Muscle of leg (tissue), 11 donors: ENCODE measurements around the gene FARS2. TPM values are rescaled to one million over a fixed set of nuclear protein-coding genes. Genes with fewer than 3 reads are reported as not detected.

ENCODE experiments used
- DNase-seq: peaks from one replicate; pipeline ENCODE4 v3.0.0; 2013
- H3K27ac ChIP-seq: one replicate; pipeline ENCODE4 v1.5.1; 2013; ENCODE audit warnings: mild to moderate bottlenecking, low read length, control low read depth
- H3K27me3 ChIP-seq: one replicate; pipeline ENCODE4 v1.6.1; 2013; ENCODE audit warnings: low read length; ENCODE audit not compliant: control insufficient read depth, insufficient read depth
- H3K36me3 ChIP-seq: one replicate; pipeline ENCODE4 v1.6.1; 2013; ENCODE audit warnings: low read length; ENCODE audit not compliant: control insufficient read depth, insufficient read depth
- H3K4me1 ChIP-seq: one replicate; pipeline ENCODE4 v1.6.1; 2013; ENCODE audit warnings: low read length; ENCODE audit not compliant: control insufficient read depth, insufficient read depth
- H3K4me3 ChIP-seq: one replicate; pipeline ENCODE4 v1.5.1; 2013; ENCODE audit warnings: low read length, control low read depth
- H3K9me3 ChIP-seq: replicated peaks from 2 replicates; pipeline ENCODE4 v1.6.1; 2013; ENCODE audit warnings: low read depth, low read length; ENCODE audit not compliant: control insufficient read depth
- WGBS: methylation state at CpG from one replicate; pipeline ENCODE4 v1.1.5; 2013; ENCODE audit warnings: missing lambda C conversion rate; ENCODE audit not compliant: insufficient coverage; 5-methylcytosine and 5-hydroxymethylcytosine counted together
- polyA plus RNA-seq, 8 donors: library from polyadenylated mRNA; unstranded; fragments of 120-200 nt; gene quantifications; one replicate each; pipeline versions ENCODE4 v1.2.1 to v1.2.3, GENCODE V29; 2013; ENCODE audit warnings: inconsistent platforms in 1 of 8, low replicate concordance in 1 of 8; ENCODE audit not compliant: insufficient read length in 8 of 8, insufficient read depth in 1 of 8
- total RNA-seq: library from RNA; stranded (reverse); fragments of 120-200 nt; gene quantifications from one replicate; pipeline ENCODE4 v1.2.4, GENCODE V29; 2013

Gene FARS2
- total and polyA plus RNA-seq, 9 donors, result 9.7 to 16.9 (median 12.4) TPM

DNA sequence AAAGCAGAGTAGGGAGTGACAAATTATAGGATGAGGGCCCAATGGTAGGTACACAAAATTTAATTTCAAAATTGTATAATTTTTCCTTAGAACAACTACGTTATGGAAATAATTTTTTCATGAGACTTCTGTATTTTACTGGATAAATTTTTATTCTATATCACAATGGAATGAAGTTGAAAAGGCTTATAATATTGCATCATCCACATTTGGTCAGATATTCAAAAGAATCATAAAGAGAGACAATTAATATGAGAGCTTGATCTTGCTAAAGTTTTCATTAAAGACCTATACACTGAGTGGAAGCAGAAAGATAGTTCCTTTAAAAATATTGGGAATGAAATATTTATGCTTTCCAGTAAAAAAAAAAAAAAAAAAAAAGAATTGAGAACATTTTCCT lies 242.8 kb downstream of the FARS2 start:
- Histone ChIP-seq H3K4me1 (no peaks in the 10 kb centered on the region), H3K36me3 (no peaks in the 10 kb centered on the region), H3K27me3 (no peaks in the 10 kb centered on the region), H3K4me3 (no peak overlapping the region), H3K9me3 (no peaks in the 10 kb centered on the region), H3K27ac (no peak overlapping the region)
- WGBS, result no CpG with 5 or more reads among the region's 1 CpG
- no peak for DNase-seq

DNA sequence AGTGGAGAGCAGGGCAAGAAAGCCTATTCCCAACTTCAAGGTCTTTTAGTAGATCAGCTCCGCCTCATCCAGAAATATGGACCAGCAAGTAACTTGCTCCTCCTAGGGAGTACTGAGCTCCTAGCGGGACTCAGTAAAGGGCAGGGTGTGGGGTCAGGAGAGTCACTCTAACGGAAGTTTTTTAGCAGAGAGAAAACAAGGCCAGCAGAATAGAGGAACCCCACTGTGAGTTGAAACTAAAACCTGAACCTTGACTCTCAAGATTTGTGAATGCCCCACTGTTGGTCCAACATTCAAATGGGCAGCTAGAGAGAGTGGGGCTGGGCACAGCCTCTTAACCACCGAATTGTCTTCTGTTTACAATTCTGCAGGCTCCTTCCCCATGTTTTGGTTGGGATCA lies 244.8 kb downstream of the FARS2 start:
- DNase-seq, result no peak
- H3K4me1 ChIP-seq, result no peaks in the 10 kb centered on the region
- H3K27me3 ChIP-seq, result no peaks in the 10 kb centered on the region
- no peaks in the 10 kb centered on the region for H3K9me3 ChIP-seq
- no peak overlapping the region for H3K4me3 ChIP-seq
- WGBS, result 87% methylated on average over 3 of the region's 4 CpGs
- H3K27ac ChIP-seq, result no peak overlapping the region
- H3K36me3 ChIP-seq, result peaks cover 3% of the 10 kb centered on the region

DNA sequence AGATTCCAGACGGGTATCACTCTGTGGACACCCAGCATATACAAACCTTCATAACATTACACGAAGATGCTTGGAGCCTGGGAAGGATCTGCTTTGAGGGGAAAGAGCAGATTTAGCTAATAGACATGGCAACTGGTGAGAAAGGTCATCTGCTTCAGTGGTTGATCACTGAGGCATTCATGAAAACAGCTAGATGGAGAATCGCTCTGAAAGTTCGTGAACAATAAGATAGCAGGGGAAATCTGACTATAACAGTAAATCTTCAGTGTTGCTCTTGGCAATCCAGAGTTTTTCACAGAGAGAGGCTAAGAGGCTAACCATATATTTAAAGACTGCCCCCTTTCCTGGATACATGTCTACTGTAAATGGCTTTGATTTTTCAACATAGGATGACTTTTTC lies 245.3 kb downstream of the FARS2 start:
- Histone ChIP-seq H3K27me3 (no peaks in the 10 kb centered on the region), H3K27ac (no peak overlapping the region), H3K36me3 (peaks cover 3% of the 10 kb centered on the region), H3K4me3 (no peak overlapping the region), H3K4me1 (no peaks in the 10 kb centered on the region), H3K9me3 (no peaks in the 10 kb centered on the region)
- DNase-seq, result no peak
- WGBS, result no CpG with 5 or more reads among the region's 4 CpGs

DNA sequence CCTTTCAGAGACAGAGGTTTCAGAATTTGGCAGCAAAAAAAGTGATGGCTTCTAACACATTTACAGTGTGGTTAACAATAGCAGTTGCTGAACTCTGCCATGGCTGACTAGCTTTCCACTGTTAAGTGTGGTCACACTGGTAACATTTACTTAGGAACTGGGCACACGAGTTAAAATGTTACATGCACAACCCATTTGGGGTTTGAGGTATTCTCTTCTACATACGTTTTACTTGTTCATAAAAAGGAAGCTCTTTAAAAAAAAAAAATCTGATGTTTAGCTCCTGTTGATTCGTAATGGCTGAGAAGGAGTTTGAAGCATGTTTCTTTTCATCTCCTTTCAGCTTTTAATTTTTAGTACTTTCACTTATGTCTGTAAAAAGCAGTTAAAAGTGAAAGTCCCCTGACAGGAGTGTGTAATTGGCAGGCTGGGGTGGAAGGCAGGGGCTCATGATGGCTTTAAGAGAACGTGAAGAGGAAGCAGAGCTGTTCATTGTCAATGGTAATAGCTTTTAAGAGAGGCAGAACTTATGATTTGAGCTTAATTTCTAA lies 245.9 kb downstream of the FARS2 start:
- H3K27me3 ChIP-seq, result no peaks in the 10 kb centered on the region
- no peak for DNase-seq
- 50% methylated on average over 1 of the region's 4 CpGs for WGBS
- peaks cover 3% of the 10 kb centered on the region for H3K36me3 ChIP-seq
- no peak overlapping the region for H3K4me3 ChIP-seq
- no peak overlapping the region for H3K27ac ChIP-seq
- no peaks in the 10 kb centered on the region for H3K9me3 ChIP-seq
- no peaks in the 10 kb centered on the region for H3K4me1 ChIP-seq

DNA sequence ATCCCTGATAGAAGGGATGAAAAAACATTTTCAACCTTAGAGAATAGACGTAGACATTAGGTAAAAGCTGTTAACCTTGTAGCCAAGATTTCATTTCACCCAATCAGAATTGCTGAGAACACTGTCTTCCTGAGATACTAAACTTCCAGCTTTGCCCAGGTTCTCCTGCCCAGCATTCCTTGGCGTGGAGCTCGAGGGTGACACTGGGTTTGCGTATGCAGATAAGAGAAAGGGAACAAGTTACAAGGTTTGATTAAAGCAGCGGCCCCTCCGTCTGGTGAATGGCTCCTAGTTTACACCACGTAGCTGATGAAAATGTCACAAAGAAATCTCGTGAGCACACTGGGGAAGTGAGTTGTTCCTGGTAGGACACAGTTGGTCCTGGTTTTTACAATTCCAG lies 247.8 kb downstream of the FARS2 start:
- no peak for DNase-seq
- Histone ChIP-seq H3K27me3 (no peaks in the 10 kb centered on the region), H3K4me3 (no peak overlapping the region), H3K9me3 (no peaks in the 10 kb centered on the region), H3K36me3 (peaks cover 3% of the 10 kb centered on the region), H3K4me1 (no peaks in the 10 kb centered on the region), H3K27ac (no peak overlapping the region)
- 96% methylated on average over 8 of the region's 8 CpGs for WGBS

DNA sequence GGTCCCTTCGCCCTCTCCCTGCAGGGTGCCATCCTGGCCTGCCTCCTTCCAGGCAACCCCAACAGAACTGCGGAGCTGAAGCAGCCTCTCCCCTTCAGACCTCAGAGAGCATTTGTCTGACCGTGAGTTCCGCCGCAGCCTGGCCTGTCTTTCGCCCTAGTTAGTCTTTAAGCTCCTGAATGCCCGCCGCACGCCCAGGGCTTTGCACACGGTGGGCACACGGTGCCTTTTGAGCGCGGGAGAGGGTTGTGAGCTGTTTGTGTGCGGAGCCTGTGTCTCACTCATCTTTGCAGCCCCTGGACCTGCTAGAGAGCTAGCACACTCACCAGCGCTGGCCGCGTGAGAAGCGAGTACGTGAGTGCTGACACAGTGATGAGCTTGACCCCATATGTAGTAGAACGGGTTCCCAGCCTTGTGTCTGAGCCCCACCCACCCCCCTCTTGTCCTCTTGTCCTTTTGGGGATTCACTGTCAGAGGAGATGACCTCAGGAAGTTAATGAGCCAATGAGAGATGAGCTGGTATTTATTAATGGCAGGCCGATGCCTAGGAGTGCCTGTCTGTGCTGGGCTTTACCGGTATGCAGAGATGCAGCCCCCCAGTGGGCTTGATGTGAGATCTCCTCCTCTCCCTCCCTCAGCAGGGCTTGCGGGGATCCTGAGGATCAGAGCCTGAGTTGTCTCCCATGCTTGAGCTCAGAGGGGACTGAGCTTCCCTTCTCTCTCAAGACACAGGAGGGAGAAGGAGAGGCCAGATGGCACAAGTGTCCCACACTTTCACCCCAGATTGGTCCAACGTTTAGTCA lies 249.2 kb downstream of the FARS2 start:
- Histone ChIP-seq H3K4me1 (no peaks in the 10 kb centered on the region), H3K27me3 (no peaks in the 10 kb centered on the region), H3K9me3 (no peaks in the 10 kb centered on the region), H3K27ac (no peak overlapping the region), H3K36me3 (peaks cover 3% of the 10 kb centered on the region), H3K4me3 (no peak overlapping the region)
- 85% methylated on average over 15 of the region's 24 CpGs for WGBS
- DNase-seq, result no peak

DNA sequence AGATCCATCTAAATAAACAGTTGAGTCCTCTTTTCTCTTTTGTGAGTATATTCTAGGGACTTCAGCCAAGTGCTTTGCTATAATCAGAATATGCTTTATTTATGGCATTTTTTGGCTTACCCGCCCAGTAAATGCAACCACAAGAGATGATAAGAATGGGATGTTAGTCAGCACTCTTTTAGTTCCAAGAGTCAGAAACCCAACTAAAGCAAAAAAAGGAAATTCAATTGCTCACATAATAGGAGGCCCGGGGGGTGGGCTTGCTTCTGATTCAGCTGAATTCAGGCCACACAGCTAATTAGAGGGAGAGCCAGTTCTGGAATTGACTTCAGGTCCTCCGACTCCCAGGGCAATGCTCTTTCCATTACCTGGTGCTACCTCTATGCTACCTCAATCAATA lies 250.6 kb downstream of the FARS2 start:
- H3K4me3 ChIP-seq, result no peak overlapping the region
- no peak overlapping the region for H3K27ac ChIP-seq
- no peaks in the 10 kb centered on the region for H3K9me3 ChIP-seq
- no peaks in the 10 kb centered on the region for H3K27me3 ChIP-seq
- peaks cover 3% of the 10 kb centered on the region for H3K36me3 ChIP-seq
- H3K4me1 ChIP-seq, result no peaks in the 10 kb centered on the region
- WGBS, result 40% methylated on average over 1 of the region's 3 CpGs
- no peak for DNase-seq

DNA sequence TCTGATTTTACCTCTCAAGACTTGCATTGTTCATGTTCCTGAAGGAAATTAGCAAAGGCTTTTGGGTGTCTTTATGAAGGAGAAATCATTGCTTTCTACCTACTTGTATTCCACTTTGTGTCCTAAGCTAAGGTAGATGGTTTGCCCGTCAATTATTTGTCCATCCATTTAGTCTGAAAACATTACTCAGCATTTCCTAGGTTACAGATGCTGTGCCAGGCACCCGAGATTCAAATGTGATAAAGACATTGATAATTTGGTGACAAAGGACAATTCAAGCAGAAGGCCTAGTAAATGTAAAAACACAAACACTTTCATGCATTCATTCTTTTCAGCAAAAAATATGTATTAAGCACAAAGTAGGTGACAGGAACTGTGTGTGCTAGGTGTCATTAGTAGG lies 251.1 kb downstream of the FARS2 start:
- no CpG with 5 or more reads among the region's 2 CpGs for WGBS
- Histone ChIP-seq H3K36me3 (peaks cover 3% of the 10 kb centered on the region), H3K9me3 (no peaks in the 10 kb centered on the region), H3K27ac (no peak overlapping the region), H3K27me3 (no peaks in the 10 kb centered on the region), H3K4me1 (no peaks in the 10 kb centered on the region), H3K4me3 (no peak overlapping the region)
- no peak for DNase-seq

DNA sequence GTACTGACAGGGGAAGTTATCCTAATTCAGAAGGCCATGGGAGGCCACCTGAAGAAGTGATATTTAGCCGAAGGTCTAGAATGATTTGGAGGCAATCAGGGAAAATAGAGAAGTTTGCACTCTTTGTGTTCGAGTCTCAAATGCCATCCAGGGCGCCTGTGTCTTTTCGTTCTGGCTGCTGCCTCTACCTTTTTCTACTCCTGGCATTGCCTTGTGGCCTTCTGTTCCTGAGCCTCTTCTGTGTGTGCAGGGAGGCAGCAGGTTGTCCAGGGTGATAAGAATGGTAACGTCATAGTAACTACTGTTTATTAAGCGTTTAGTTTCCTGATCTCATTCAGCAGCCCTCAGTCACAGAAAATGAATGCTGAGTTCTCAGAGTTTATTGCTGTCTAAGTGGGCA lies 252.1 kb downstream of the FARS2 start:
- peaks cover 3% of the 10 kb centered on the region for H3K36me3 ChIP-seq
- H3K27ac ChIP-seq, result no peak overlapping the region
- no peak overlapping the region for H3K4me3 ChIP-seq
- H3K9me3 ChIP-seq, result no peaks in the 10 kb centered on the region
- DNase-seq, result no peak
- no peaks in the 10 kb centered on the region for H3K4me1 ChIP-seq
- WGBS, result 86% methylated on average over 2 of the region's 6 CpGs
- H3K27me3 ChIP-seq, result no peaks in the 10 kb centered on the region

DNA sequence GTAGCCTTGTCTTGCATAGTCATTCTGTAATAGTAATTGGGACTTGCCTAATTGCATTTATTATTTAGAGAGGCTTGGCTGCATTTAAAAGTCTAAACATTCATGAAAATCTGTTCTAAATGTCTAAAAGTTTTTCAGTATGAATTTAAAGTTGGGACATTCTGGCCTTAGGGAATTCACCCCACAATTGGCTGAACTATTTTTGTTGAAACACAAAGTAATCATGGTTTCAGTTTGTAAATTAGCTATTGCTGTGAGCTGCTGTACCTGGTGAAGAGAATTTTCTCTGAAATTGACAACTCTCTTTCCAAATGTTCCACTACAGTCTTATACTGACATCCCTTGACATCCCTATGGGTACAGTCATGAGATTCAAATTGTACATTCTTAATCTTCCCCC lies 253.0 kb downstream of the FARS2 start:
- Histone ChIP-seq H3K27ac (no peak overlapping the region), H3K4me1 (no peaks in the 10 kb centered on the region), H3K9me3 (no peaks in the 10 kb centered on the region), H3K4me3 (no peak overlapping the region), H3K27me3 (no peaks in the 10 kb centered on the region), H3K36me3 (peaks cover 3% of the 10 kb centered on the region)
- DNase-seq, result no peak
